CD4-positive, alpha-beta memory T cell (primary cell): ENCODE measurements around the gene SEC14L2. TPM values are rescaled to one million over a fixed set of nuclear protein-coding genes. Genes with fewer than 3 reads are reported as not detected.

Source experiments
- CTCF ChIA-PET: fragments of 350-600 bp; sonication (Branson Sonifier 250); formaldehyde crosslinking; loops from one replicate; lab custom pipeline; 2021; ENCODE audit warnings: inconsistent platforms; ENCODE audit not compliant: partially characterized antibody; lab: Charles Lee
- POLR2A ChIA-PET: fragments of 350-600 bp; sonication (Branson Sonifier 250); formaldehyde crosslinking; loops from one replicate; lab custom pipeline; 2021; ENCODE audit not compliant: partially characterized antibody; lab: Charles Lee
- DNase-seq, 5 donors: peaks; one replicate each; pipeline versions ENCODE4 v3.0.0 to v3.0.0-alpha.2; 2020 to 2022; ENCODE audit warnings: mixed read lengths in 1 of 5
- H3K27ac ChIP-seq: one replicate; pipeline ENCODE4 v1.7.0; 2013; ENCODE audit warnings: low read depth, low read length
- H3K27me3 ChIP-seq: 2 replicates; pipeline ENCODE4 v1.7.0; 2013; ENCODE audit warnings: mild to moderate bottlenecking, low read length, moderate library complexity; ENCODE audit not compliant: insufficient read depth
- H3K36me3 ChIP-seq: 2 replicates; pipeline ENCODE4 v1.7.0; 2013; ENCODE audit warnings: mild to moderate bottlenecking, low read length, moderate library complexity; ENCODE audit not compliant: insufficient read depth
- H3K4me1 ChIP-seq: 2 replicates; pipeline ENCODE4 v1.7.0; 2013; ENCODE audit warnings: mild to moderate bottlenecking, low read length, moderate library complexity; ENCODE audit not compliant: insufficient read depth
- H3K4me3 ChIP-seq, 2 donors: one replicate each; pipeline ENCODE4 v1.7.0; 2013; ENCODE audit warnings: low read length in 2 of 2, mild to moderate bottlenecking in 1 of 2
- H3K9me3 ChIP-seq, 2 donors: one replicate each; pipeline ENCODE4 v1.7.0; 2013; ENCODE audit warnings: low read length in 2 of 2, control low read depth in 1 of 2; ENCODE audit not compliant: control insufficient read depth in 1 of 2
- H3K27ac Mint-ChIP-seq, 7 donors: one replicate each; pipeline ENCODE4 v1.8.0; 2020 to 2021; ENCODE audit warnings: mixed read lengths in 7 of 7, mild to moderate bottlenecking in 6 of 7, inconsistent platforms in 3 of 7, moderate library complexity in 3 of 7
- H3K27me3 Mint-ChIP-seq, 2 donors: one replicate each; pipeline ENCODE4 v1.8.0; 2020 to 2021; ENCODE audit warnings: mixed read lengths in 2 of 2
- H3K36me3 Mint-ChIP-seq, 2 donors: one replicate each; pipeline ENCODE4 v1.8.0; 2020 to 2021; ENCODE audit warnings: mixed read lengths in 2 of 2, inconsistent platforms in 1 of 2, mild to moderate bottlenecking in 1 of 2
- H3K4me1 Mint-ChIP-seq, 4 donors: one replicate each; pipeline ENCODE4 v1.8.0; 2020 to 2021; ENCODE audit warnings: mixed read lengths in 4 of 4, mild to moderate bottlenecking in 1 of 4
- H3K4me3 Mint-ChIP-seq, 8 donors: one replicate each; pipeline ENCODE4 v1.8.0; 2020 to 2021; ENCODE audit warnings: mixed read lengths in 8 of 8, mild to moderate bottlenecking in 7 of 8, moderate library complexity in 6 of 8, inconsistent platforms in 3 of 8
- H3K9me3 Mint-ChIP-seq, 8 donors: one replicate each; pipeline ENCODE4 v1.8.0; 2020 to 2021; ENCODE audit warnings: mixed read lengths in 8 of 8, mild to moderate bottlenecking in 5 of 8, inconsistent platforms in 3 of 8, moderate library complexity in 1 of 8
- intact Hi-C: fragments of 100-400 bp; cut with micrococcal nuclease; formaldehyde crosslinking; loops from one replicate; pipeline ENCODE4 v1.15.1; 2023
- polyA plus RNA-seq, 2 donors: library from polyadenylated mRNA; unstranded; fragments of 300-500 nt; fragmentation: Illumina TruSeq; gene quantifications; one replicate each; pipeline ENCODE4 v1.2.3, GENCODE V29; 2021
- total RNA-seq, 2 experiments: library from RNA; stranded (reverse); gene quantifications; one replicate each; pipeline ENCODE4 v1.2.3, GENCODE V29; 2021

SEC14L2 gene
- total and polyA plus RNA-seq, 4 experiments from 2014 or later: 6.0 to 13.8 (median 9.2) TPM

GRCh38 chr22:30411780-30412179 lies 15.0 kb downstream of the SEC14L2 start:
- peak overlapping the region in 1 of 8 donors; percentile 23 for H3K4me3 Mint-ChIP-seq
- Histone ChIP-seq H3K27ac (no peak overlapping the region), H3K27me3 (no peaks in the 10 kb centered on the region), H3K36me3 (peaks cover 16% of the 10 kb centered on the region), H3K9me3 (no peaks in the 10 kb centered on the region), H3K4me3 (no peak overlapping the region), H3K4me1 (peaks cover 7% of the 10 kb centered on the region)
- H3K4me1 Mint-ChIP-seq: peaks cover 9 to 20% (median 14%) of the 10 kb centered on the region in 4 donors
- intact Hi-C loops: no loop called here
- peak overlapping the region in 3 of 7 donors; percentile 64 to 77 (median 75) for H3K27ac Mint-ChIP-seq
- DNase-seq: no peak
- POLR2A ChIA-PET: interaction anchor here (1.8 to 6.1 kb wide), 2 partner anchors 11 to 14 kb away, joined by 15 to 55 read pairs; partner anchors contain the start of gene SEC14L2
- CTCF ChIA-PET: interaction anchor here (1.2 to 4.5 kb wide), 3 partner anchors 13 to 24 kb away, joined by 3 to 34 read pairs (median 5); partner anchors contain the start of genes MTFP1 and RNF215
- peaks cover 18 to 33% of the 10 kb centered on the region in 2 donors for H3K36me3 Mint-ChIP-seq
- no peaks in the 10 kb centered on the region for H3K27me3 Mint-ChIP-seq
- no peaks in the 10 kb centered on the region for H3K9me3 Mint-ChIP-seq

DNA sequence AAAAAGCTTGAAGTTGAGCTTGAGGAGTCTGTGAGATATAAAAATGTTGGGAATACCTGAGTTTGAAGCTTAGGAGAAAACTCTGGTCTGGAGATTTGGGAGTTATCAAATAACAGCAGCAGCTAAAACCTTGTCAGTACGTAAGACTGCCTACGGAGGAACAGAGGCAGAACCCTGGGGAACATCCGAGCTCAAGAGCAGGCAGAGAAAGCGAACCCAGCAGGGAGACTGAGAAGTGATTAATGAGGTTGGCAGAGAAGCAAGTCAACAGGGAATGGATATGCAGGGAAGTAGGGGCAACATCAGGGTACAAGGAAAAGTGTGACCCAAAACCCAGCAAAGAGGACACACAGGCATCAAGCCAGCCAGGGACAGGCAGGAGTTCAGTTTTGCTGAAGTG lies 16.2 kb downstream of the SEC14L2 start:
- H3K4me1 Mint-ChIP-seq: peaks cover 9 to 20% (median 14%) of the 10 kb centered on the region in 4 donors
- Histone ChIP-seq H3K27ac (no peak overlapping the region), H3K27me3 (no peaks in the 10 kb centered on the region), H3K4me1 (peaks cover 7% of the 10 kb centered on the region), H3K9me3 (no peaks in the 10 kb centered on the region), H3K4me3 (no peak overlapping the region), H3K36me3 (peaks cover 12% of the 10 kb centered on the region)
- no peaks in the 10 kb centered on the region for H3K9me3 Mint-ChIP-seq
- DNase-seq: no peak
- H3K27me3 Mint-ChIP-seq: no peaks in the 10 kb centered on the region
- peak overlapping the region in 5 of 7 donors; percentile 38 to 94 (median 79) for H3K27ac Mint-ChIP-seq
- ChIA-PET CTCF (interaction anchor here (0.9 to 4.5 kb wide), 5 partner anchors 9 to 73 kb away, joined by 4 to 34 read pairs (median 5); partner anchors contain the start of gene MTFP1), POLR2A (interaction anchor here (6.1 kb wide), 1 partner anchor 10 kb away, joined by 55 read pairs; no protein-coding TSS in a partner anchor)
- H3K4me3 Mint-ChIP-seq: peak overlapping the region in 2 of 8 donors; percentile 30 to 35
- H3K36me3 Mint-ChIP-seq: peaks cover 30 to 43% of the 10 kb centered on the region in 2 donors
- intact Hi-C loops: no loop called here

GRCh38 chr22:30413745-30414524 lies 17.1 kb downstream of the SEC14L2 start:
- CTCF ChIA-PET: interaction anchor here (0.9 to 4.5 kb wide), 7 partner anchors 8 to 126 kb away, joined by 3 to 34 read pairs (median 5); partner anchors contain the start of gene MTFP1
- H3K4me1 ChIP-seq: peaks cover 7% of the 10 kb centered on the region
- Mint-ChIP-seq H3K27ac (peak overlapping the region; percentile 44 to 94 (median 59)), H3K9me3 (no peaks in the 10 kb centered on the region), H3K27me3 (no peaks in the 10 kb centered on the region), H3K4me1 (peaks cover 9 to 20% (median 14%) of the 10 kb centered on the region in 4 donors), H3K36me3 (peaks cover 34 to 49% of the 10 kb centered on the region in 2 donors), H3K4me3 (peak overlapping the region in 1 of 8 donors; percentile 55)
- H3K4me3 ChIP-seq: no peak overlapping the region
- H3K27ac ChIP-seq: no peak overlapping the region
- POLR2A ChIA-PET: interaction anchor here (1.0 to 6.1 kb wide), 6 partner anchors 9 to 22 kb away, joined by 3 to 55 read pairs (median 4); partner anchors contain the start of genes MTFP1 and SEC14L2
- no peaks in the 10 kb centered on the region for H3K27me3 ChIP-seq
- intact Hi-C loops: no loop called here
- no peaks in the 10 kb centered on the region for H3K9me3 ChIP-seq
- DNase-seq: no peak
- H3K36me3 ChIP-seq: peaks cover 12% of the 10 kb centered on the region

GRCh38 chr22:30414525-30415047 lies 17.8 kb downstream of the SEC14L2 start:
- Histone ChIP-seq H3K4me1 (peaks cover 7% of the 10 kb centered on the region), H3K27ac (no peak overlapping the region), H3K36me3 (peaks cover 12% of the 10 kb centered on the region), H3K27me3 (no peaks in the 10 kb centered on the region), H3K4me3 (no peak overlapping the region), H3K9me3 (no peaks in the 10 kb centered on the region)
- no peak for DNase-seq
- Mint-ChIP-seq H3K4me3 (no peak overlapping the region), H3K27me3 (no peaks in the 10 kb centered on the region), H3K36me3 (peaks cover 38 to 49% of the 10 kb centered on the region in 2 donors), H3K4me1 (peaks cover 9 to 20% (median 14%) of the 10 kb centered on the region in 4 donors), H3K9me3 (no peaks in the 10 kb centered on the region), H3K27ac (peak overlapping the region in 4 of 7 donors; percentile 44 to 72 (median 50))
- intact Hi-C loops: no loop called here
- ChIA-PET POLR2A (interaction anchor here (1.0 to 6.1 kb wide), 6 partner anchors 8 to 22 kb away, joined by 3 to 55 read pairs (median 4); partner anchors contain the start of genes MTFP1 and SEC14L2), CTCF (interaction anchor here (0.9 to 4.5 kb wide), 5 partner anchors 11 to 127 kb away, joined by 3 to 34 read pairs (median 7); partner anchors contain the start of gene MTFP1)

DNA sequence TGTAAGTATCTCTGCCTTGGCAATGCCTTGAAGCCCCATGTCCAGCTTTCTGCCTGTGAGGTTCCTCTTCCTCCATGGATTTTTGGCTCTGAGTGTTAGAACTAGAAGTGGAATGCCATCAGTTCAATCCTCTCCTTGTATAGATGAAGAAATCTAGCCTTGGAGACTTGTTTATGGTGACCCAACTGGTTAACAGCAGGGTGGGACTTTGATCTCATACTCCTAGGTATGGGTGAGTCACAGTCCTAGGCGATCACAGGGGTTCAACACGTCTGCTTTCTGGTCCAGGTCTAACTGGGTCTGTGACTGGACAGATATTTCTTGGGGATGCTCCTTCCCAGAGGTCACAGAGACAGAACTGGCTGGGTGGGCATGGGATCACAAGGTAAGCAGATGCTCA lies 19.6 kb downstream of the SEC14L2 start:
- H3K9me3 ChIP-seq: no peaks in the 10 kb centered on the region
- Mint-ChIP-seq H3K27me3 (no peaks in the 10 kb centered on the region), H3K4me1 (peaks cover 11 to 28% (median 17%) of the 10 kb centered on the region in 4 donors), H3K27ac (peak overlapping the region in 1 of 7 donors; percentile 27), H3K4me3 (no peak overlapping the region), H3K36me3 (peaks cover 46 to 53% of the 10 kb centered on the region in 2 donors), H3K9me3 (no peaks in the 10 kb centered on the region)
- intact Hi-C loops: no loop called here
- no peak overlapping the region for H3K27ac ChIP-seq
- no peak overlapping the region for H3K4me3 ChIP-seq
- no peak for DNase-seq
- peaks cover 12% of the 10 kb centered on the region for H3K36me3 ChIP-seq
- CTCF ChIA-PET: no interaction called here
- H3K4me1 ChIP-seq: peaks cover 7% of the 10 kb centered on the region
- POLR2A ChIA-PET: no interaction called here
- no peaks in the 10 kb centered on the region for H3K27me3 ChIP-seq

- Mint-ChIP-seq H3K36me3 (peaks cover 43 to 51% of the 10 kb centered on the region in 2 donors), H3K4me1 (peaks cover 13 to 32% (median 20%) of the 10 kb centered on the region in 4 donors), H3K9me3 (no peaks in the 10 kb centered on the region), H3K27ac (peak overlapping the region in 3 of 7 donors; percentile 26 to 70 (median 44)), H3K4me3 (no peak overlapping the region), H3K27me3 (no peaks in the 10 kb centered on the region)
- no peak for DNase-seq
- intact Hi-C loops: no loop called here
- H3K9me3 ChIP-seq: no peaks in the 10 kb centered on the region
- no peaks in the 10 kb centered on the region for H3K27me3 ChIP-seq
- no peak overlapping the region for H3K4me3 ChIP-seq
- ChIA-PET POLR2A (no interaction called here), CTCF (interaction anchor here (2.1 kb wide), 1 partner anchor 10 kb away, joined by 6 read pairs; no protein-coding TSS in a partner anchor)
- H3K27ac ChIP-seq: no peak overlapping the region
- H3K4me1 ChIP-seq: peaks cover 7% of the 10 kb centered on the region
- H3K36me3 ChIP-seq: peaks cover 12% of the 10 kb centered on the region
Observed at GRCh38 chr22:30416837-30417236, 20.0 kb downstream of the SEC14L2 start.
